AG10803 (cell line): ENCODE data around the gene RILPL2.
A peak's percentile ranks its signal among the peaks of the same experiment; 100 is the strongest.

Experiments
- DNase-seq: peaks from one replicate; pipeline ENCODE4 v3.0.0; 2010; ENCODE audit warnings: low read depth
- H3K4me3 ChIP-seq: 2 replicates; pipeline ENCODE4 v1.5.1; 2011; ENCODE audit warnings: mild to moderate bottlenecking, low read length, control low read depth
- TF ChIP-seq, protein P1 (sequence below): conservative IDR thresholded peaks from 2 replicates; pipeline ENCODE4 v1.5.1; 2011; ENCODE audit warnings: mild to moderate bottlenecking, low read length, control low read depth, inconsistent platforms

Gene RILPL2

DNA sequence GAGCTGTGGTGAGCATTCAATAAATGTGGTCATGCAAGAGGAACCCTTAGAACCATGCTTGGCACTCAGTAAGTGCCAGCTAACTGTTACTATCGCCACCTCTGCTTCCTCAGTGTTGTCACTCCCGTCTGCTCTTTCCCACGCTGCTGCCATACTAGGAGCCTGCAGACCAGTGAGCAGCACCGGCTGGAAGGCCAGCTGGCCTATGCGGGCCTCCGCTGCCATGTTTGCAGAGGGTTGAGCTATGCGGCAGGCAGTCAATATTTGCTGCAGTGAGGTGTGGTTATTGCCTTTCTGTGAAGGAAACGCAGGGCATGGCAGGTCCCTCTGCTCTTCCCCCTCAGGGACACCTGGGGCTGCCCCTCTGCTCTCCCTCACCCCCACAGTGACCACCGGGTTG lies 39.5 kb downstream of the RILPL2 start:
- TF ChIP-seq, protein P1, sequence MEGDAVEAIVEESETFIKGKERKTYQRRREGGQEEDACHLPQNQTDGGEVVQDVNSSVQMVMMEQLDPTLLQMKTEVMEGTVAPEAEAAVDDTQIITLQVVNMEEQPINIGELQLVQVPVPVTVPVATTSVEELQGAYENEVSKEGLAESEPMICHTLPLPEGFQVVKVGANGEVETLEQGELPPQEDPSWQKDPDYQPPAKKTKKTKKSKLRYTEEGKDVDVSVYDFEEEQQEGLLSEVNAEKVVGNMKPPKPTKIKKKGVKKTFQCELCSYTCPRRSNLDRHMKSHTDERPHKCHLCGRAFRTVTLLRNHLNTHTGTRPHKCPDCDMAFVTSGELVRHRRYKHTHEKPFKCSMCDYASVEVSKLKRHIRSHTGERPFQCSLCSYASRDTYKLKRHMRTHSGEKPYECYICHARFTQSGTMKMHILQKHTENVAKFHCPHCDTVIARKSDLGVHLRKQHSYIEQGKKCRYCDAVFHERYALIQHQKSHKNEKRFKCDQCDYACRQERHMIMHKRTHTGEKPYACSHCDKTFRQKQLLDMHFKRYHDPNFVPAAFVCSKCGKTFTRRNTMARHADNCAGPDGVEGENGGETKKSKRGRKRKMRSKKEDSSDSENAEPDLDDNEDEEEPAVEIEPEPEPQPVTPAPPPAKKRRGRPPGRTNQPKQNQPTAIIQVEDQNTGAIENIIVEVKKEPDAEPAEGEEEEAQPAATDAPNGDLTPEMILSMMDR: no peak
- no peak for DNase-seq

DNA sequence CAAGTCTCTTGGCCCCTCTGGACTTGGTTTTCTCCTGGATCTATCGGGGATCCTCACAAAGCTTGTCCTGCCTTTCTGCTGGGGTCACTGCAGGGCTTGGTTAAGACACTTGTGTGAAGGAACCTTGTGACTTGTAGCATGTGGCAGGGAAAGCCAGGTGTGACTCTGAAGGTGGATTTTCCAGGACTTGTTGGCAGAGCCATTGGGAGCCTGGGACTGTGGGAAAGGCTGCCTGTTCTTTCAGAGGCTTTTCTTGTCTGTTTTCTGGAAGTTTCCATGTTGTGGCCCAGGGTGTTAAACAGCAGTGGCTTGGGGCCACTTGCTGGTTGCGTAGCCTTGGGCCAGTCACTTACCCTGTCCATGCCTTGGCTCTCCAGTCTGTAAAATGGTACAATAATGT lies 39.9 kb downstream of the RILPL2 start:
- no peak for DNase-seq
- TF ChIP-seq, protein P1: no peak
- no peak overlapping the region for H3K4me3 ChIP-seq

More for the DNA sequence above, 39.5 kb downstream of the RILPL2 start:
- H3K4me3 ChIP-seq: no peak overlapping the region; the same call in 1 of the 2 replicates

DNA sequence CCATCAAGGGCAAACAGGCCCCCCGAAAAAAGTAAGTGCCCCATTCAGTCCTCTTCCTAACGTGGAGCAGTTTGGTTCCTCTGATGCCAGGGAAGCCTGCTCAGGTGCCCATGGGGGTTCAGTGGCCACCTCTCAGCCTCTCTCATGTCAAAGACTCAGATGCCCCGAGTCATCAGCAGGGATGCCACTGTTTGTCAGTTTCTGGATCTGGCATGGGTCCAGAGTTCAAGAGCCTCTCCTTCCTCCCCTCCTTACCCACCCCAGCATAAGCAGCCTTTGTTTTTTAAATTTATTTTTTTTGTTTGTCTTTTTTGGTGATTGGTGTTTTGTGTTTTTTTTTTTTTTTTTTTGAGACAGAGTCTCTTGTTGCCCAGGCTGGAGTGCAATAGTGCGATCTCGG lies 41.2 kb downstream of the RILPL2 start:
- TF ChIP-seq, protein P1: no peak
- no peak overlapping the region for H3K4me3 ChIP-seq
- no peak for DNase-seq

DNA sequence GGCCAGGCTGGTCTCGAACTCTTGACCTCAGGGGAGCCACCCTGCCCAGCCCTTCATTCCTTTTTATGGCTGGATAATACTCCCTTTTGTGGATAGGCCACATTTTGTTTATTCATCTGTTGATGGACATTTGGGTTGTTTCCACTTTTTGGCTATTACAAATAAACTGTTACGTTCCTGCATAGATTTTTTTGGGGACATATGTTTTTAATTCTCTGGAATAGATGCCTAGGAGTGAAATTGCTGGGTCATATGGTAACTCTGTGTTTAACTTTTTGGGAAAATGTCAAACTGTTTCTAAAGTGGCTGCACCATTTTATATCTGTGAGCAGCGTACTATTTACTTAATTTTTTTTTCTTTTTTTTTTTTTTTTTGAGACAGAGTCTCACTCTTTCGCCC lies 42.7 kb downstream of the RILPL2 start:
- TF ChIP-seq, protein P1: no peak
- H3K4me3 ChIP-seq: no peak overlapping the region
- DNase-seq: peak; percentile 77

DNA sequence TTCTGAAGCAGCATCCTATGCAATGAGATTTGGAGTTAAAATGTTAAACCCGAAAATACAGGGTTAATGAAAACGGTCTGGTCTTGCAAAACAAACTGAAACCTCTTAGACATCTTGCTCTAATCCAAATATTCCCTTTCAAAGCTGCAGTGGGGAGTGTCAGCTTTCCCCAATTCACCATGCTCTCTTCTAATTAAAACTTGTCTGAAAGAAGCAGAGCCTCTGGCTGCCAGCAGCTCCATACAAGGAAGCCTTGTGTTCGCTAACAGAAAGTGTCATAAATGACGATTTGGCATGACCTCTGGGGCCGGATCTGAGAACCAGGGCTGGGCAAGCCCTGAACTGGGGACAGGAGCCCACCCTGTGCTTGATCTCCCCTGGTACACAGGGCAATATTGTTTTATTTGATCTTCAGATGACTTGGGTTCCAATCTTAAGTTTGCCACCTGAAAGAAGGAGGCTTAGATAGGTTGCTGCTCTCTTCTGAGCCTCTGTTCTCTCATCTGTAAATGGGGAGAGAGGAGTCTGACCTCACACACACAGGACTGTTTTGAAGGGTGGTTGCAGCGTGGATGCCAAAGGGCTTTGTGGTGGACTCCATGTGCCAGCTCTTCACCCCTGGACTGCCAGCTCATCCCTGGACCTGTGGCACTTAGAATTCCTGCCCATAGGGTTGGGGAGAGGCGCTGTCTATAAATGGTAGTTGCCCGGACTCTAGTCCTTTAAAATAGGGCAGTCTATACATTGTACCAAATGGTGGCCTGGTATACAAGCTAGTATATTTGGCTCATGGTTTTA lies 44.7 kb downstream of the RILPL2 start:
- H3K4me3 ChIP-seq: peak overlapping the region; percentile 17
- TF ChIP-seq, protein P1: no peak

DNA sequence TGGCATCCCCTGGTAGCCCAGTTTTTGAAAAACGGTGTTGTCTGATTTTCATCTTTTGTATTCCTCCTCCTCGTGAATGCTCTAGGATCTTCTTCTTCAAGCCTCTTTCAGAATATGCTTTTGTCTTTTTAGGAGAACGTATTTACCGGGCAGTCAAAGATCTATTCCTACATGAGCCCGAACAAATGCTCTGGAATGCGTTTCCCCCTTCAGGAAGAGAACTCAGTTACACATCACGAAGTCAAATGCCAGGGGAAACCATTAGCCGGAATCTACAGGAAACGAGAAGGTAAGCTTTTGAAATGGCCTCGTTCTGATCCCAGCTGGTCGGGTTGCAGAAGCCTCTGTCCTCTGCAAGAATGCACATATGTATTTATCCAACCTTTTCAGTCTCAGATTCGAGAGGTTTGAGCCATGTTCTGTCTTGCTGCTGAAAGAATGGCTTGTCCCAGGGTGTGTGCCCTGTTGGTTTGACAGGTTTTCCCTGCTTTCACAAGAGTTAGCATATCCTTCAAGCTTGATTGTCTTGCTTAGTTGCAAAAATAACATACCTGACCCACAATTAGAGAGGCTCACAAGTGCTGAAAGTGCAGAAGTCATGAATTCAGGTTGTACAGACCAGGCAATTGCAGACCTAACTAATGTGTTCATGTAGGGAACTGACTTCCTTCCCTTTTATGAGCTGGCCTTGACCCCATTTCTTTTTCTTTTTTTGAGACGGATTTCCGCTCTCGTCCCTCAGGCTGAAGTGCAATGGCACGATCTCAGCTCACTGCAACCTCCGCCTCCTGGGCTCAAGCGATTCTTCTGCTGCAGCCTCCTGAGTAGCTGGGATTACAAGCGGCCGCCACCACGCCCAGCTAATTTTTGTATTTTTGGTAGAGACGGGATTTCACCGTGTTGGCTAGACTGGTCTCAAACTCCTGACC lies 45.7 kb downstream of the RILPL2 start:
- peak overlapping the region; percentile 69 for H3K4me3 ChIP-seq
- peak; percentile 42 for DNase-seq
- TF ChIP-seq, protein P1: 0 out of 2 replicates have a peak, but pooled peaks have one; percentile 13

More for the DNA sequence above, 44.7 kb downstream of the RILPL2 start:
- DNase-seq: peak; percentile 37
